GM21576 (cell line): ENCODE results near the gene SERPINB13.
"Not testable (repeated sequence)": the region's sequence is repeated elsewhere in the genome, so short reads cannot be mapped to it uniquely, and the experiment has no call there.

Source experiments
- ATAC-seq: cut with Tn5 transposase; IDR thresholded peaks from one replicate; pipeline ENCODE4 v1.9.1; 2021; ENCODE audit warnings: mild to moderate bottlenecking, moderate library complexity; ENCODE audit not compliant: unreplicated experiment

Gene SERPINB13

DNA sequence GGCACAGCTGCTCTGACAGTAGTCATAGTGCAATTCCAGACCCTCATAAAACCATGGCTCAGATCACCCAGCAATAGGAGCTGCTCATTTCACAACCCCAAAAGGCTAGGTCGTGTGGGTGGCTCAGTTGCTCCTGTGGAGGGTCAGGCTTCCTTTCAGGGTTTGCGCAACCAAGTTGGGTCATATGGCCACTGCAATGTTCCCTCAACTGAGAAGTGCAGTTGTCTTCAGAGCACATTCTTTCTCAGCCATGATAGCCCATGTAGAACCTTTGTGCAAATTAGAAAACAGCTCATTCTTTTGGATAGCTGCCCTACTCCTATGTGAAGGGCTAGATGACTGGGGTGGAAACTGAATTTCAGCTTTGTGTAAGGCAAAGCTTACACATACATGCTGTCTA is 3.2 kb downstream of the SERPINB13 start:
- no peak for ATAC-seq

DNA sequence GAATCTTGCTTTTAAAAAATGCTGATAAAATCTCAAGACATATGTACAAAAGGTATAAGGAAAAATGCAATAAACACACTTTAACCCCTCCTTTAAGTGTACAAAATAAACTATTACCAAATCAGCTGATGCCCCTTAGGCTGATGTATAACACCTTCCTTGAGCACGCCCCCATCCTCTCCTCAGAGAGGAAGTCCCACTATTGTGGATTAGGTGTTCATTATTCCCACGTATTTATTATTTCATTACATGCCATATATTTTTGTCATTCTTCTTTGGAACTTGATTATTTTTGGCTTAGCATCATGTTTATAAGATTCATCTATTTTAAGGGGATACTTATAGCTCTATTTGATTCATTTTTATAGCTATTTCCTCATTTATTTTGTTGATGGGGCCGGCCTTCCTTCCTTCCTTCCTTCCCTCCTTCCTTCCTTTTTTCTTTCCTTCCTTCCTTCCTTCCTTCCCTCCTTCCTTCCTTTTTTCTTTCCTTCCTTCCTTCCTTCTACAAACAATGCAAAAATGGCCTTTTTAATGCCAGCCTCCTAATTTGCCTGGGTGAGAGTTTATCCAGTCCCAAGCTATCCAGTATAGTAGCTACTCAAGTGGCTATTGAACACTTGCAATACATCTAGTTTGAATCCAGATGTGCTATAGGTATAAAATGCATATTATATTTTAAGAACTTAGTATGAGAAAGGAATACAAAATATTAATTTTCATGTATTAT is 4.0 kb downstream of the SERPINB13 start:
- ATAC-seq = no peak

DNA sequence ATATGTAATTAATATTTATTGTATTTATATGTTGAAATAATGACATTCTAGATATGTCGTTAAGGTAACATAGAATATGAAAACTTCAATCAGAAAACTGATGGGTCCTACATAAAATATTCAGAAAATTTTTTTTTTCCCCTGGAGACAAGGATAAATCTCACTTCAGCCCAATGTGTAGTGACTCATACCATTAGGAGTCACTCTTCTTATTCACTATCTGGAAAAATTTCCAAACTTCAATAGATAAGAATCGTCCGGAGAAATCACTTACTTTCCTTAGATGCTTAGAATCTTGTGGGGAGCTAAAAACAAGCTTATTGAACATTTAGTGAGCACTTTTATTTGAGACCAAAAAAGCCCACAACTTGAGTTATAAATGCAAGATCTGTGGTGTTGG is 4.6 kb downstream of the SERPINB13 start:
- no peak for ATAC-seq

DNA sequence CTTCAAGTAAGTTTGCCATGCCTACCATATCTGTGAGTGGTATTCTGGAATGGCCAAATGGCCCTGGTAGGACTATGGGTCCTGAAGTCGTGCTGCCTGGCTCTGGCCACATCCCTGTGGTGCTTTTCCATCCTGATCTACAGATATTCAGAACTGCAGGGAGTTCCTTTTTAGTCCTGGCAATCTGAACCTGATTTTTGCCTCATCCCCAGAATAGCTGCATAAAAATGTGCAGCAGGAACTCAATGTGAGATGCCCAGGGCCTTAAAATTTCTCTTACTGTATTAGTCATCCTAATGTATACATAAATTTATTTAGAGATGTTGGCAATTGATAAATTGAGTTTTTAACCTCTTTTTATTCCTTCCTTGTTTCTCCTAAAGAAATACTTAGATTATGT is 5.3 kb downstream of the SERPINB13 start:
- ATAC-seq = no peak

DNA sequence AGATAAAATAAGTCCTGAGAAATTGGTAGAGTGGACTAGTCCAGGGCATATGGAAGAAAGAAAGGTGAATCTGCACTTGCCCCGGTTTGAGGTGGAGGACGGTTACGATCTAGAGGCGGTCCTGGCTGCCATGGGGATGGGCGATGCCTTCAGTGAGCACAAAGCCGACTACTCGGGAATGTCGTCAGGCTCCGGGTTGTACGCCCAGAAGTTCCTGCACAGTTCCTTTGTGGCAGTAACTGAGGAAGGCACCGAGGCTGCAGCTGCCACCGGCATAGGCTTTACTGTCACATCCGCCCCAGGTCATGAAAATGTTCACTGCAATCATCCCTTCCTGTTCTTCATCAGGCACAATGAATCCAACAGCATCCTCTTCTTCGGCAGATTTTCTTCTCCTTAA is 9.8 kb downstream of the SERPINB13 start:
- no peak for ATAC-seq

DNA sequence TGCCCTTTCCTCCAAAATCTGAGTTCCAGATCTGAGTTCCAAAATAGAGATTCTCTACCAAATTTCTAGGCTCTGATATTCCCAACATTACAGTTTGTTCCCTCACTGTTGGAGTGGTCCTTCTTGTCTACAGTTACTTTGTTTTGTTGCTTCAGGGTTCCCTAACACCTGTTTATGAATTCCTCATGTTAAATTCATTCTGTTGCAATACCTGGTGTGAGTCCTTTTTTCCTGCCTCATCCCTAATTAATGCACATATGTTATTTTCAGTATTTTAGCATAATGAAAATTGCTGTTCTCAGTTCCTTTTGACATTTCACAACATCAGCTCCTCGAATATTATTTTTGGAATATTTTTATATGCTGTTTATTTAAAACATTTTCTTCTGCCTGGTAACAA is 16.2 kb downstream of the SERPINB13 start:
- ATAC-seq = no peak

DNA sequence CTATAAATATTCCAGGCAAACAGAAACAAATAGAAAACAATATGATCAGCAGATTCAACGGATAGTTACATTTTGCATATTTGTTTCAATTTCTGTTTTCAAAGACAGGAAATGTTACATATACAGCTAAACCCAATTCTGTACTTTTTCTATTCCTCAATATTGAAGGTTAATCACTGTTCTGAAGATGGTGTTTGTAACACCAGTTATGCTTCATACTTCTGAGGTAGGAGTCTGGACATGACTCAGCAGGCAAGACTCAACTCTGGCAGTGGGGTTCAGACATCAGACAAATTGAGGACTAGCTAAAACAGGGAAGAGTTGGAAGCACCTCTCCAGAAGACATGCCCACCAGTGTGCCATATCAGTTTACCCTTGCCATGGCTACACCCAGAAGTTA is 16.6 kb downstream of the SERPINB13 start:
- peak; percentile 99 for ATAC-seq

DNA sequence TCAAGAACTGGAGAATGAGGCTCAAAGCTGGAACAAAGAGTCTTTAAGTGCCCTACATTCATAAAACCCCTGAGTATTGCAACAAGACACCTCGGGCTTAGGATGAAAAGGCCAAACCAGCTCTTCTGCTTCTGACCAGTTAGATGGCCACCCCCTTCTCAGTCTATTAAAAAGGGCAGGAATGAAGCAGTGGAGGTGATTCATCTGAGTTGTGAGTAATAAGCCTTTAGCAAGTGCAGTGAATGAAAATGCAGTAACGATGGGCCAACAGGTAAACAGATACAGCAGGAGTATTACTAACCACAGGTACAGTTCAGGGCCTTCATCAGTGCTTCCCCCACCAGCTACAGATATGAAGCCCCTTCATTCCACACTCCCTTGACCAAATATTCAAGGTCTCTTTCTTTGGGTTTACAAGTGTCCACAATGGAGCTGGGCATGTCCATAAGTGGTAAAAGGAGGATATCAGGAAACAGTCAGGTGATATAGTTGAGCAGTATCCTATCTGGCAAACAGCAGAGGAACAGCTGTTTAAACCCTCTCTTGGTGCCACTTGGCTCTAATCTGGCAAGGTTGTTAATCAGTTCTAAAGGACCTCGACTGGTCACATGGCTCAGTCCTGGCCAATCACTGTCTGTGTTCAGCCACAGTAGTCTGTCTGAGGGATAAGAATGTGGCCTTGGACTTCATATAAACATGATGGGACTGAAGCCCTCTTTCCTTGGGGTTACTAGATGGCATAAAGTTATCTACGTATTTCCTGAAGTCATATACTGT is 17.8 kb downstream of the SERPINB13 start:
- ATAC-seq = no peak

DNA sequence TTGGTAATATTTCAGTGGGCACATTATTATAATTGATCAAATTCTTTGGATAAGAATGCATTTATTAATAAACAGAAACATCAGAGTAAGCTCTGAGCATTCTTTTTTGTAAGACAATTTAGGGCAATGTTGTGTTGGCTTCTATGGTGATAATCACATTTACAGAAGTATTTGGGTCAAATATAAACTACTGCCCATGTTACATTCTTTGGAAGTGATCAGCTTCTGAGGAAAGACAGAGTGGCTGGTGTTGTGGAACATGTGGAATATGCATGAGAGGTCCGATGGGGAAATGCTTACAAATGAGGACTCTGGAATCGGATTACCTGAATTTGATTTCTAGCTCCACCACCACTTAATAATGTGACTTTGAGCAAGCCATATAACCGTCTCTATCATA is 19.4 kb downstream of the SERPINB13 start:
- ATAC-seq = no peak

DNA sequence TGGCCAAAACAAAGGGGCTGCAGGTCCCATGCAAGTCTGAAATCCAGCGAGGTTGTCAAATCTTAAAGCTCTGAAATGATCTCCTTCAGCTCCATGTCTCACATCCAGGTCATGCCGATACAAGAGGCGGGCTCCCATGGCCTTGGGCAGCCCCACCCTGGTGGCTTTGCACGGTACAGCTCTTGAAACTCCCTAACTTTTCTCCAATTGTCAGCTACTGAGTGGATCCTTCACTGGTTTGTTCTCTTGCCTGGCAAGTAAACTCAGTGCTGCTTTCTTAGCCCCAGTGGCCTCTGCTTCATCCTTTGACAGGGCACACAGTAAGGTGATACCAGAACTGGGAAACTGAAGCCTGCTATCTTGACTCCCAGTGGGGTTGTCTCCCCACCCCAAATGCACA is 26.3 kb downstream of the SERPINB13 start:
- no peak for ATAC-seq

DNA sequence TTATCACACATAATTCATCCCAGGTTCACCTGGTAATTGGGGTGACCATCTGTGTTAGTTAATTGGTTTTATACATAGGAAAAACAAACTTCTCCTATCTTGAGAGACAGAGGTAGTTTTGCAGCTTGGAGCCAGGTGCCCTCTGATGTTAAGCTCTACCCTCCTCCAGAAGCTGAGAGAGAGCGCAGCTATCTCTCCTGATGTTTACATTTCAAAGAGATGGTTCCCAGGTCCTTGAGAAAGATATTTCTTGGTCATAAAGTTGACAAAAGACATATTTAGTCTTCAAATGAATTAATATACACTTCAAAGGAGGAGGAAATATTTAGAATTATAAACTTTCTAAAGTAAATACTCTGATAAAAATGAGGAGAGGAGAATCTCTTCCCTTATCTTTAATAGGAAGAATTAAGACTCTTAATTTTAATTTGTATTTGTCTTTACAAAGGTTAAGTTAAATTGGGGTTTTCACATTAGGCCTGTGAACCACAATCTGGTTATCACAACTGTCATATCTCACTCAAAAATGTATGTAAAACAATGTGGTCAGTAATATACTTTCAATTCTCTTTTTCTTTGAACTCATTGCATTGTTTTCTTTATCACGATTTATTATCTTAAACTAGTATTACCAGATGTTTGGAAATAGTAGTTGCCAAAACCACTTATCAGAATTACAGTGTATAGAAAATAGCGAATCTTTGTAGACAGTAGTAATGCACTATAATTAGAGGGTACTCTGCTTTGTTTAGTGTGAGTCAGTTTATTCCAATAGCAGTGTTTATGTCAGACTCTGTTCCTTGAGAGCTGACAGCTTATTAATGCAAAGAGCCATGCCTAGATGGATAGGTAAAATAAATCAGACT is 30.1 kb downstream of the SERPINB13 start:
- peak; percentile 87 for ATAC-seq

DNA sequence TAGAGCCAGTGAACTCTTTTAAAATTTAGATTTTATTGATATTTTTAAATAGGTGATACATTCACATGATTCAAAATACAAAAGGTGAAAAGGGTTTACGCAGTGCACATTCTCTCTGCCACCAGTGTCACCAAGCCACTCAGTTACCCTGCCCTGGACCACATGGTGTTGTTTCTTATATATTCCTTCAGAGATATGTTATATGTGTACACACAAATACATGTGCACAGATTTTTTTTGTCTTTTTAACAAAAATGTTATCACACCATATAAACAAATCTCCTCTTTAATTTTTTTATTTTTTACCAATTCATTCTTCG is 30.7 kb downstream of the SERPINB13 start:
- no peak for ATAC-seq

DNA sequence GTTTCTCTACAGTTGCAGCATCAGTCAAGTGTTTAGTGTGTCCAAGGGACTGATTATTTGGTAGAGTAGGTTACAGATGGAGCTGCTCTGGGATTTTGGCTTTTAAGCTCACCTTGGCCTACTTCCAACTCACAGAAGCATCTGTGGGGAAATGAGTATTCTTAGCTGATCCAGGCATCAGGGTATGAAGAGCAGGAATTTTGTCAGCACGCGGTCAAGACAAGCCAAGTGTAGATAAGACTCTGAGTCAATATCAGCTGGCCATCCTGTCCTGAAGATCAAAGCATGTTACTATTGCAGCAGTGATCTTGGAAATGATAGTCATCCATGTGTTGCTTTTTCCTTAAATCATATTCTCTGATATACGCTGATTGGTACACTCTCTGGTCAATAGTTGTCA is 32.5 kb downstream of the SERPINB13 start:
- ATAC-seq = no peak

DNA sequence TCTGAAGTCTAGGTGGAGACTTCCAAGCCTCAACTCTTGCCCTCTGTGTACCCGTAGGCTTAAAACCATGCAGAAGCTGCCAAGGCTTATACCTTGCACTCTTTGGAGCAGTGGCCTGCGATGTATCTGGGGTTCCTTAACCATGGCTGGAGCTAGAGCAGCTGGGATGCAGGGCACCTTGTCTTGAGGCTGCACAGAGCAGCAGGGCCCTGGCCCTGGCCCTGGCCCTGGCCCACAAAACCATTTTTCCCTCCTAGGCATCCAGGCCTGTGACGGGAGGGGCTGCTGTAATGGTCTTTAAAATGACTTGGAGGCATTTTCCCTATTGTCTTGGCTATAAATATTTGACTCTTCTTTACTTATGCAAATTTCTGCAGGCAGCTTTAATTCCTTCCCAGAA is 37.7 kb downstream of the SERPINB13 start:
- no peak for ATAC-seq

DNA sequence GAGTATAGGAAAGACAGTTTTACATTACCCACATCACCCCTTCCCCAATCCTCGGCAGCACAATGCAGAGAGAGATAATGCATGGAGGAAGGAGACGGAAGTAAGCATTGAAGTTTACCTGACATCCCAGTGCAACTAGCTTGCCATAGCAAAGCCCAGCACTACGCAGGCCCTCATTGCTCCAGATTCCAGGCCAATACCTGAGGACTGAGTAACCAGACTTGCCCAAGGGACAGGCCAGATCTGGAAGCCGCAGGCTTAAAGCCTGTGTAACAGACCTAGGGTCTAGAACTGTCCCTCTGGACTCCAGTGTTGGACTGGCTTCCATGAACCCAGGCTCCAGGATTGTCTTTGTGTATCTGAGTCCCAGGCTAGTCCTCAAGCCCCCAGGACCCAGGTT is 39.3 kb downstream of the SERPINB13 start:
- no peak for ATAC-seq

DNA sequence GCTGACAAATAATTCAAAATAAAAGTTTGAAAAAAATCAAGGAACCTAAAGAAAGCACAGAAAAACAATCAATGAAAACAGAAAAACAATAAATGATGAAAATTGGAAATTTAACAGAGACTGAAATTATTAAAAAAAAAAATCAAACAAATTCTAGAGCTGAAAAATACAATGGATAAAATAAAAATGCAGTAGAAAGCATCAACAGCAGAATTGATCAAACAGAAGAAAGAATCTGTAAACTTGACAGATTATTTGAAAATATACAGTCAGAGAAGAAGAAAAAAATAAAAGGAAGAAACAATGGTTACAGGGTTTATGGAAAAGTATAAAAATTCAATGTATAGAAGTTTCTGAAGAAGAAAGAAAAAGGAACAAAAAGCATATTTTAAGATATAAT is 40.7 kb downstream of the SERPINB13 start:
- no peak for ATAC-seq

DNA sequence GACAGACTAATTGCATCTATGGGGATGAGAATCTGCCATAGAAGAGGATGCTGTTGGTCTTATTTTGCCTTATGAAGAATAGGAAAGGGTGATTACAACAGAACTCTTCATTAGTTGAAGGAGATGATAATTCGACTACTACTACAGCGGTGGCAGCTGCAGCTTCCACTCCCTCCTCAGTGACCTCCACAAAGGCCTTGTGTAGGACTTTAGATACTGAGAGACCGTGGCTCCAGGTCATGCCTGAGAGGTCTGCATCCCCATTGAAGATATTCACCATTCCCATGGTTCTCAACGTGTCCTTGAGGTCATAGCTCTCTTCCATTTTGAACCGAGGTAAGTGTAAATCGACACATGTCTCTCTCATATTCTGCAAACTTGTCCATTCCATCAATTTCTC is 50.6 kb downstream of the SERPINB13 start:
- no peak for ATAC-seq

DNA sequence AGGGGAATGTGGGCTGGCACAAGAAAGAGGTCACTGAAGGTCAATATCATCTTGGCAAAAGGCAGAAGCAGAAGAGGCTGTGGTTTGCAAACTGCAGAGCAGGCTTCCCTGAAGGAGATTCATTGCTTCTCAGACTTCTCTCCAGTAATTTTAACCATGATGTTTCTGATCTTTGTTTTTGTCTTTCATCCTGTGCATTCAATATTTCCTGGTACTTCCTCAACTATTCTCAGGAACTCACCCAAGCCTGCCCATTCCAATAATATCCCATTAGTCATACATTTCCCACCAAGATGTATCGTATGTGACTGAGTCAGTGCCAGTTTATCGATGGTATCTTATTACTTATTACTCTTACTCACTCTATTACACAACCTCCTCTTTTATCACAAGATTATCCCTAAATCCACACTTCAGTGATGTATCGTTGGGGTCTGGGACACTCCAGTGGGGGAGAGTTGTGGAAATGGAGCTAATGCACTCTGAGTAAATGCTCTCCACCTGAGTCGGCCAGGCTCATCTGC is 54.1 kb downstream of the SERPINB13 start:
- not testable (repeated sequence) for ATAC-seq

DNA sequence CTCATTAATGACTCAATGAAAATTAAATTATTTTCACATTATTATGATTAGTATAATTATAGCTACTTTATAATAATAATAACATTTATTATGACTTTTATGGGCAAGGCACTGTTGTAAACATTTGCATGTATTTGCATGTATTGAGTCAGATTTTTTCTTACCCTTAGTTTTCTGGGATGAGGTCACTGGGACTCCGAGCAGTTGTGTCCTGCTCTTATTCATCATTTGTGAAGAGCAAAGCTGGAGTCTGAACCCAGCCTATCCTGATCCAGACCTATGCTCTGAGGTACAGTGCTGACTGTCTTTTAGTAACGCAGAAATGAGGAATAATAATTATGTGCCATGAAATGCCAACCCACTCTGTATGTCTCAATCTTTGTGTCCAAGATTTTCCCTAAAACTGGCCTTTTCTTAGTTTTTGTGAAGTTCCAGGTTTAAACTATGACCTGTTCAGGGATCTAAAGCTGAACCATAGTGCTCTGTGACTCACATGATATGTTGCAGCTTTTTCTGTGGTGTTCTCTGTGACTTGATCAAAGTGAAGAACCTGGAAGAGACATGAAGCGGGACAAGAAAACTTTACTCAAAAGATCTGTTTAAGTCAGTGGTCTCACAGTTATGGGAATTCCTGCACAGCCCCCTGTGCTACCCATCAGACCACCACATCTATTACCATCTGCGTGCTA is 55.7 kb downstream of the SERPINB13 start:
- not testable (repeated sequence) for ATAC-seq

DNA sequence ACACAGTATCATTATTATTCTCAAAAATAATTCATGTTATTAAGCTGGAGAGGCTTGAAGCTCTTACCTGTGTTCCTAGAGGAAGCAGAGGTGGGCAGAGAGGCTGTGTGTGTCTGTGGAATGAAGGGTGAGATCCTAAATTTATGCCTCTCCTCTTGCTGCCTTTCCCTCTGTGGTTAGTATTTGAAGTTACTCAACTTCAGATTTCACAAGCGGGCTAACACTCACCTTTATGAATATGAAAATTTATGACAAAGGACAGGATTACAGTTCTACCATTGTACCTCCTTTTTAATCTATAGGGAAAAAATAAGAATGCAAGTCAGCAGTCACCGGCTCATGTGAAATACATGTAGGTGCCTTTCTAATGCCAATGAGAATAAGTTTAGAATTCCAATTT is 57.0 kb downstream of the SERPINB13 start, which contains the start of gene SERPINB4:
Gene SERPINB4, minus strand, starts transcription at position 115 of the 400 bp plus-strand sequence. CDS start 679 bp downstream, outside the sequence.
- not testable (repeated sequence) for ATAC-seq

DNA sequence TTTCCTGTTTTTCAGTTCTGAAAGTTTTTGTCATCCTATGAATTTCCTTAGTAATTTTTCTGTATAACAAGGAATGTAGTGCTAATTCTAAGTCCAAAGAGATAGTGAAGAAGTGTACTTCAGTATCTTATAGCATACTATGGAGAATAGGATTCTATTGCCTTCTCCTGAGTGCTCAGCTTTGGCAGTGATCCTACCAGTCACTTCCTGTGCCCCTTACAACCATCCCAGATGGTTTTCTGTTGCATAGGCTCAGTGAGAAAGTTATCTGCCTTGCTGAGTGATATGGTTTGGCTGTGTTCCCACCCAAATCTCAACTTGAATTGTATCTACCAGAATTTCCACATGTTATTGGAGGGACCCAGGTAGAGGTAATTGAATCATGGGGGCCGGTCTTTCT is 57.6 kb downstream of the SERPINB13 start:
- not testable (repeated sequence) for ATAC-seq
